Nephron (organoid): ENCODE data around the gene REM1.

Experiments
- H3K27ac Mint-ChIP-seq, 3 experiments: 2 replicates each; pipeline ENCODE4 v1.8.0; 2020; ENCODE audit warnings: mixed read lengths in 3 of 3, mild to moderate bottlenecking in 2 of 3, moderate library complexity in 1 of 3
- H3K27me3 Mint-ChIP-seq: 2 replicates; pipeline ENCODE4 v1.8.0; 2021; ENCODE audit warnings: low read depth, mild to moderate bottlenecking, moderate library complexity, mixed read lengths
- H3K36me3 Mint-ChIP-seq: 2 replicates; pipeline ENCODE4 v1.8.0; 2020; ENCODE audit warnings: low read depth, mixed read lengths
- H3K4me1 Mint-ChIP-seq: 2 replicates; pipeline ENCODE4 v1.8.0; 2020; ENCODE audit warnings: mixed read lengths
- H3K4me3 Mint-ChIP-seq, 3 experiments: 2 replicates each; pipeline ENCODE4 v1.8.0; 2020; ENCODE audit warnings: mild to moderate bottlenecking in 3 of 3, mixed read lengths in 3 of 3, moderate library complexity in 2 of 3
- H3K9me3 Mint-ChIP-seq: 2 replicates; pipeline ENCODE4 v1.8.0; 2020; ENCODE audit warnings: mixed read lengths
- CTCF ChIP-seq, 3 experiments: fragments of 200-600 bp; sonication (generic); IDR thresholded peaks; one replicate each; pipeline ENCODE4 v1.5.0; 2021; ENCODE audit warnings: antibody characterized with exemption in 3 of 3; ENCODE audit not compliant: unreplicated experiment in 3 of 3

REM1 gene

GRCh38 chr20:31476643-31477215 lies 1.6 kb downstream of the REM1 start:
- TF ChIP-seq CTCF (IDR thresholded peaks at IDR 0.05; ENCODE audit: unreplicated experiment in 3 of 3), result no peak
- H3K36me3 Mint-ChIP-seq, result peaks cover 4% of the 10 kb centered on the region
- H3K4me3 Mint-ChIP-seq, result no peak overlapping the region
- H3K9me3 Mint-ChIP-seq, result peaks cover 21% of the 10 kb centered on the region
- H3K27me3 Mint-ChIP-seq, result peaks cover 10% of the 10 kb centered on the region
- no peak overlapping the region for H3K27ac Mint-ChIP-seq
- H3K4me1 Mint-ChIP-seq, result no peaks in the 10 kb centered on the region

GRCh38 chr20:31484001-31484400 lies 8.9 kb downstream of the REM1 start:
- Mint-ChIP-seq H3K4me1 (no peaks in the 10 kb centered on the region), H3K9me3 (peaks cover 14% of the 10 kb centered on the region), H3K4me3 (no peak overlapping the region), H3K27ac (no peak overlapping the region), H3K36me3 (no peaks in the 10 kb centered on the region), H3K27me3 (peaks cover 15% of the 10 kb centered on the region)
- no peak for TF ChIP-seq CTCF (IDR thresholded peaks at IDR 0.05; ENCODE audit: unreplicated experiment in 3 of 3)

GRCh38 chr20:31485450-31486339 lies 10.6 kb downstream of the REM1 start:
- peaks cover 10% of the 10 kb centered on the region for H3K9me3 Mint-ChIP-seq
- H3K4me3 Mint-ChIP-seq, result no peak overlapping the region
- H3K36me3 Mint-ChIP-seq, result no peaks in the 10 kb centered on the region
- no peak overlapping the region for H3K27ac Mint-ChIP-seq
- H3K4me1 Mint-ChIP-seq, result no peaks in the 10 kb centered on the region
- peaks cover 15% of the 10 kb centered on the region for H3K27me3 Mint-ChIP-seq
- TF ChIP-seq CTCF (IDR thresholded peaks at IDR 0.05; ENCODE audit: unreplicated experiment in 3 of 3), result no peak

GRCh38 chr20:31488115-31488514 lies 13.0 kb downstream of the REM1 start:
- Mint-ChIP-seq H3K27ac (no peak overlapping the region), H3K27me3 (peaks cover 7% of the 10 kb centered on the region), H3K4me1 (no peaks in the 10 kb centered on the region), H3K4me3 (no peak overlapping the region), H3K36me3 (no peaks in the 10 kb centered on the region), H3K9me3 (peaks cover 10% of the 10 kb centered on the region)
- TF ChIP-seq CTCF (IDR thresholded peaks at IDR 0.05; ENCODE audit: unreplicated experiment in 3 of 3), result no peak

- Mint-ChIP-seq H3K36me3 (no peaks in the 10 kb centered on the region), H3K9me3 (peaks cover 10% of the 10 kb centered on the region), H3K27me3 (peaks cover 10% of the 10 kb centered on the region), H3K27ac (no peak overlapping the region), H3K4me1 (no peaks in the 10 kb centered on the region), H3K4me3 (no peak overlapping the region)
- TF ChIP-seq CTCF (IDR thresholded peaks at IDR 0.05; ENCODE audit: unreplicated experiment in 3 of 3), result no peak
These were observed 14.1 kb downstream of the REM1 start for GRCh38 chr20:31489152-31489551.
